ENCODE results near the gene CAMK1D.

The CAMK1D gene

GRCh38 chr10:12561720-12562119, 212.4 kb downstream of the CAMK1D start:
- POLR2A ChIA-PET: no interaction called here
- TF ChIP-seq, protein P1, sequence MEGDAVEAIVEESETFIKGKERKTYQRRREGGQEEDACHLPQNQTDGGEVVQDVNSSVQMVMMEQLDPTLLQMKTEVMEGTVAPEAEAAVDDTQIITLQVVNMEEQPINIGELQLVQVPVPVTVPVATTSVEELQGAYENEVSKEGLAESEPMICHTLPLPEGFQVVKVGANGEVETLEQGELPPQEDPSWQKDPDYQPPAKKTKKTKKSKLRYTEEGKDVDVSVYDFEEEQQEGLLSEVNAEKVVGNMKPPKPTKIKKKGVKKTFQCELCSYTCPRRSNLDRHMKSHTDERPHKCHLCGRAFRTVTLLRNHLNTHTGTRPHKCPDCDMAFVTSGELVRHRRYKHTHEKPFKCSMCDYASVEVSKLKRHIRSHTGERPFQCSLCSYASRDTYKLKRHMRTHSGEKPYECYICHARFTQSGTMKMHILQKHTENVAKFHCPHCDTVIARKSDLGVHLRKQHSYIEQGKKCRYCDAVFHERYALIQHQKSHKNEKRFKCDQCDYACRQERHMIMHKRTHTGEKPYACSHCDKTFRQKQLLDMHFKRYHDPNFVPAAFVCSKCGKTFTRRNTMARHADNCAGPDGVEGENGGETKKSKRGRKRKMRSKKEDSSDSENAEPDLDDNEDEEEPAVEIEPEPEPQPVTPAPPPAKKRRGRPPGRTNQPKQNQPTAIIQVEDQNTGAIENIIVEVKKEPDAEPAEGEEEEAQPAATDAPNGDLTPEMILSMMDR (IDR thresholded peaks at IDR 0.05; ENCODE audit: insufficient read depth, low read length, missing control alignments): no peak
- CTCF ChIA-PET: no interaction called here
- no peak for DNase-seq (ENCODE audit: low read depth, low spot score)
- H3K4me3 ChIP-seq (ENCODE audit: low read depth, low read length): no peak overlapping the region

DNA sequence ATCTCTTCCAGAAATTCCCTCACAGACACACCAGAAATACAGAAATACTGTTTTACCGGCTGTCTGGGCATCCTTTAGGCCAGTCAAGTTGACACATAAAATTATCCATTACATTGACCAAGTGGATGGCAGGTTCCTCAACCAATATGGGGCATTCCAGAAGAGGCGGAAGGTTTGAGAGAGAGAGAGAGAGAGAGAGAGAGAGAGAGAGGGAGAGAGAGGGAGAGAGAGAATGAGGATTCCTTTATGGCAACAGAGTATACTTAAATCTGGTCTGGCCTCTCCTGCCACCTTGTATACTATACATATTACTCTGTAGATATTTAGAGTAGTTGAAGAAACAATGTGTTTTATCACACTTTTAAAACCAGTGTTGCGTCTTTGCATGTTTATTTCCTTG, 214.1 kb downstream of the CAMK1D start:
- DNase-seq (ENCODE audit: low read depth, low spot score): no peak
- TF ChIP-seq, protein P1 (IDR thresholded peaks at IDR 0.05; ENCODE audit: insufficient read depth, low read length, missing control alignments): no peak
- POLR2A ChIA-PET: no interaction called here
- no peak overlapping the region for H3K4me3 ChIP-seq (ENCODE audit: low read depth, low read length)
- CTCF ChIA-PET: interaction anchor here (2.6 kb wide), 1 partner anchor 147 kb away, joined by 9 read pairs; no protein-coding TSS in a partner anchor

GRCh38 chr10:12564173-12564572, 214.8 kb downstream of the CAMK1D start:
- ChIA-PET CTCF (interaction anchor here (2.6 kb wide), 1 partner anchor 147 kb away, joined by 9 read pairs; no protein-coding TSS in a partner anchor), POLR2A (interaction anchor here (0.6 kb wide), 1 partner anchor 144 kb away, joined by 3 read pairs; no protein-coding TSS in a partner anchor)
- no peak overlapping the region for H3K4me3 ChIP-seq (ENCODE audit: low read depth, low read length)
- DNase-seq (ENCODE audit: low read depth, low spot score): no peak
- TF ChIP-seq, protein P1 (IDR thresholded peaks at IDR 0.05; ENCODE audit: insufficient read depth, low read length, missing control alignments): no peak

DNA sequence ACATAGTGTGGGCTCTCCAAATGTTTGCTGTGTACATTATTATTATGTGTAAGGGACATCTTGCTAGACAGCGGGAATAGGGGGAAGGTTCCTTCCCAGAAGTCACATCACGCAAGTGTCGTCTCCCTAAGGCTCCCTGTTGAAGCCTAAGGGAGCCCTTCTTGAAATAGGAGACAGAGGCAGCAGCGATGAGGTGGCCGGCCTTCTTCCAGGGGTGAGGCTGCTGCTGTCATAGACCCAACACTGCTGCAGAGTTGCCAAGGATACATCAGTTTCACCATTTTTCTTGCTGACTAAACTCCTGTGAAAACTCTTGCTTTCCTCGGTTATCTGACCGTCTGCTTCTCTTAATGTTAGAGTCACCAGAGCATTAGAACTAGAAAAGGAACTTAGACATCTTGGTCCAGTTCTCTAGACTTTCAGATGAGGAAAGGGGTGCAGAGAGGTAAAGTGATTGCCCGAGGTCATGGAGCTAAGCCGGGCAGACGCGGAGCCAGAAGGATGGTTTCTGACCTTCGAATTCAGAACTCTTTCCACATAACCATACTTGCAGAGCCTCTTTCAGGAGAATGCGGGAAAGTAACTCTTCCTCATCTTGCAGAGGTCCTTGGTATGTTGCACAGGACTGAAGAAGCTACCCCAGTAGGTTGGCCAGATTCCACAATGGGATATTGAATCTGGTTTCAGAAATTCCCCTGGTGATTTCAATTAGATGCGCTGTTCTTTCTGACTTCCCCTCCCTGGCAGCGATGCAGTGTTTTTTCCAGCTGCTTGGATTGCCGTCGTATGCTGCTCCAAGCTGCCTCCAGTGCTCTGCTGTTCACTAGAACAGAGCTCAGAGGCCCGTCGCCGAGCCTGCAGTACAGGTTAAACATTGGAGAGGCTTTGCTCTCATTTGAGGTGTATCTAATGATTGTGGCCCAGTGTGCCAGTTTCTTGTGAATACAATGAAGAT, 217.1 kb downstream of the CAMK1D start:
- DNase-seq (ENCODE audit: low read depth, low spot score): no peak
- no peak overlapping the region for H3K4me3 ChIP-seq (ENCODE audit: low read depth, low read length)
- ChIA-PET POLR2A (no interaction called here), CTCF (interaction anchor here (0.9 to 1.4 kb wide), 3 partner anchors 90 to 352 kb away, joined by 3 to 5 read pairs (median 3); no protein-coding TSS in a partner anchor)
- TF ChIP-seq, protein P1 (IDR thresholded peaks at IDR 0.05; ENCODE audit: insufficient read depth, low read length, missing control alignments): no peak

GRCh38 chr10:12568391-12569009, 219.2 kb downstream of the CAMK1D start:
- no peak overlapping the region for H3K4me3 ChIP-seq (ENCODE audit: low read depth, low read length)
- ChIA-PET CTCF (no interaction called here), POLR2A (no interaction called here)
- TF ChIP-seq, protein P1 (IDR thresholded peaks at IDR 0.05; ENCODE audit: insufficient read depth, low read length, missing control alignments): no peak
- no peak for DNase-seq (ENCODE audit: low read depth, low spot score)

DNA sequence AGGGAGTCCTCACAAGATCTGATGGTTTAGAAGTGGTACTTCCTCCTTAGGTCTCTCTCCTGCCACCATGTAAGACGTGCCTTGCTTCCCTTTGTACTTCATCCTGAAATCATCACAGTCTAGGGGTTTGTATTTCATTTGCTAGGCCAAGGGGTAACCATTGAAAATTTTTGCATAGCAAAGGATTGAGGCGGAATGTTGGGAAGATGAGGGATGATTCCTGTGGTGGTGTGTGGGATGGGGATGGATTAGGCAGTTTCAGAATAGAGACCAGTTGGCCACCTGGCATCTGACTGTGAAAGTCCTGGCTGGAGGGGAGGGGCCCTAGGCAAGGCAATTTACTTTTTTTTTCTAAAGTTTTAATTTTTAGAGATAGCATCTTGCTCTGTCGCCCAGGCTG, 222.9 kb downstream of the CAMK1D start:
- TF ChIP-seq, protein P1 (IDR thresholded peaks at IDR 0.05; ENCODE audit: insufficient read depth, low read length, missing control alignments): no peak
- no peak for DNase-seq (ENCODE audit: low read depth, low spot score)
- ChIA-PET POLR2A (no interaction called here), CTCF (no interaction called here)
- no peak overlapping the region for H3K4me3 ChIP-seq (ENCODE audit: low read depth, low read length)
